ENCODE results near the gene PLEKHJ1.

Gene PLEKHJ1

GRCh38 chr19:2199215-2199614 is 36.9 kb downstream of the PLEKHJ1 start:
- peak; percentile 52 for DNase-seq (ENCODE audit: low spot score)

DNA sequence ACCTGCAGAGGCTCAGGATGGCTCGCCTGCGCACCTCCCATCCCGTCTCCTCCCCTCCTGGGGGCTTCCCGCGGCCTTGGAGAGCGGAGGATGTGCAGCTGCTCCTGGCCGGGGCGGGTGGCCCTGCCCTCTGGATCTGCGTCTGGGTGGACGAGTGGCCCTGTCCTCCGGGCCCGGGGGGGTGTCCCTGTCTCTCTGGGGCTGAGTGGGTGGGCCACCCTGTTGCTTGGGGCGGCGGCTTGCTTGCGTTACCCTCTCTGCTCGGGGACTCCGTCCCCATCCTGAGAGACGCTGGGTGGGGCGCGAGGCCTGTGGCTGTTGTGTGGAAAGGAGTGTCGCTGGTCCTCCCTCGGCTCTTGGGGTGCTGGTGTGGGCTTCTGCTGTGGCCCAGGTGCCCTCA is 37.8 kb downstream of the PLEKHJ1 start:
- DNase-seq (ENCODE audit: low spot score): no peak

DNA sequence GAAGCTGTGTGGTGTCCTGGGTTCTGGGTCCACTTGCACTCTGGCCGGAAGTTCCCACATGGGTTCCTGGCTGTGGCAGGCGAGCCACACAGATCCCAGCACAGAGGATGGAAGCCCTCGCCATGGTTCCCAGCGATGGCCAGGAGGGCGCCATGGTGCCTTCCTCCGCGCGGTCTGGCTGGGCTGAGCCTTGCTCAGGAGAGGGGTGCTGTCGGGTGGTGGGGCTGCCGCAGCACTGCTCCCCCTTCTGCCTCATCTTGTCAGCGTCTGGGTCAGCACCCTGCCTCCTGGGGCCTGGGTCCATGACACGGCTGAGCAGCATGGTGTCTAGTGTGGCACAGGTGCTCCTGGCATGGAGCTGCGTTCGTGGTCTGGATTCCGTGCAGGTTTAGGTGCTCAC is 38.9 kb downstream of the PLEKHJ1 start:
- no peak for DNase-seq (ENCODE audit: low spot score)

DNA sequence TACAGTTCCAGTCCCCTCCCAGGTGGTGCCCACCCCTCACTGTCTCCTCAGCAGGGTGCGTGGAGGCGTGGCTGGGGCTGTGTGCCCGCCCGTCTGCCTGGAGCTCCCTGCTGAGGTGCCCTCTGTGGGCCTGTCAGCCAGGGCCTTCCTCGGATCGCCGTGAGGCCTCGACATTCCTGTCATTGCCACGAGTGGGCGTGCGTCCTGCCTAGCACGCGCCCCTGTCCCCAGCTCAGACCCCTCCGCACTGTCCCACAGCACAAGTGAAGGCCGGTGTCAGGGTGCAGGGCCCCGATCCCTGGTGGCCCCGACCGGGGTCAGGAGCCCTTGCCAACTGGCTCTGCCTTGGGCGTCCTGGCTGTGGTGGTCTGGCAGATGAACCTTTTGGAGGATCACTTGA is 40.2 kb downstream of the PLEKHJ1 start:
- no peak for DNase-seq (ENCODE audit: low spot score)

DNA sequence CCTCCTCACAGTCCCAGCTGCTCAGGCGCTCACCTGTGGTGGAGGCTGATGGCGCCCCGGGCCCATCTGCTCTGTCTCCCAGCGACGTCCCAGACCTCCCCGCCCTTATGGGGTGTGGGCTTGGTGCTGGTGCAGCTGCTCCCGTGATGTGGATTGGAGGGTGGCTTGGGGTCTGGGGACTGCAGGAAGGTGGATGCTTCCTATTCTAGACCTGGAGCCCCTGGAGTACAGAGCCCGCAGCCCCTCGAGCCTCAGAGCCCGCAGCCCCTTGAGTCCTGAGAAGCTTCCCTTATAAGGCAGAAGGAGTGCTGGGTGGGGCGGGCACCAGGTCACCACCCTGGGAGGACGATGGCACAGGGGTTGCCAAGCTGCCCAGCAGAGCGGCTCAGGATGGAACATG is 40.8 kb downstream of the PLEKHJ1 start:
- no peak for DNase-seq (ENCODE audit: low spot score)

DNA sequence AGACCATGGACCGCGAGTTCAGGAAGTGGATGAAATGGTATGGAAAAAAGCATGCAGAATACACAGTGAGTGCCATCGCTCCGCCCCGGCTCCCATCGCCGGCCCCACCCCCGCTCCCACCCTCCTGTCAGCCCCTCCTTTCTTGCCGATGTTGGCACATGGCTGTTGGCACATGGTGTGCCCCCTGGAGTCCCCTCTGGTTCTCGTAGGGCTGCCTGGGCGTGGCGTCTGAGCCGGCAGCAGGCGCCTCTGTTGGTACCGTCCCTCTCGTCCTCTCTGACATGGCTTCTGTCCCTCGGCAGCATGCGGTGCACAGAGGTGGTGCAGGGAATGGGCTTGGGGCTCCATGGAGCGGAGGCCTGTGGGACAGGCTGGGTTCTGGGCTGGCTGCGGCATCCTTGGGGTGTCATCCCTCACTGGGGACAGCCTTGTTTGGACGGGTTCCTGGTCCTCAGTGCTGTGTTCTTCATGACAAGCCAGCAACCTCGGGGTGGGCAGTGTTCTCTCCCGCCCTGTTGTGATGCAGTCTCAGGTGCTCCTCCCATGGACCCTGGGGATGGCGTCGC is 41.5 kb downstream of the PLEKHJ1 start:
- no peak for DNase-seq (ENCODE audit: low spot score)

- no peak for DNase-seq (ENCODE audit: low spot score)
Observed at GRCh38 chr19:2193807-2194206, 42.3 kb downstream of the PLEKHJ1 start.

DNA sequence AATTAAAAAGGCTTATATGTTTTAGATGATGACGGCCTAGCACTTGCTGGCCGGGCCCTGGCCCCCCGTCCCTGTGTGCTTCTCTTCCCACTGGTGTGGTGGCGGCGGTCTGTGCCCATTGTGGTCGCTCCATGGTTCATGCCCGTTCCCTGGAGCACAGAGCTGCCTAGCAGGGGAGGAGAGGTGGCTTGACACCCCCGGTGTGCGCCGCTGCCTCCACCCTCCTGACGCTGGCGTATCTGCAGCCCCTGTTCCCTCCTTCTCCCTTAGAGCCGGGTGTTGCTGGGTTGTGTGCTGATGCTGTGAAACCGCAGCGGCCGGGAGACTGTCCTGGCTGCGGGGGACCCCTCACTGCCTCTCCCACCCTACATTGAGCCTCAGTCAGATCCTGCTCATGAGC is 43.3 kb downstream of the PLEKHJ1 start:
- no peak for DNase-seq (ENCODE audit: low spot score)

DNA sequence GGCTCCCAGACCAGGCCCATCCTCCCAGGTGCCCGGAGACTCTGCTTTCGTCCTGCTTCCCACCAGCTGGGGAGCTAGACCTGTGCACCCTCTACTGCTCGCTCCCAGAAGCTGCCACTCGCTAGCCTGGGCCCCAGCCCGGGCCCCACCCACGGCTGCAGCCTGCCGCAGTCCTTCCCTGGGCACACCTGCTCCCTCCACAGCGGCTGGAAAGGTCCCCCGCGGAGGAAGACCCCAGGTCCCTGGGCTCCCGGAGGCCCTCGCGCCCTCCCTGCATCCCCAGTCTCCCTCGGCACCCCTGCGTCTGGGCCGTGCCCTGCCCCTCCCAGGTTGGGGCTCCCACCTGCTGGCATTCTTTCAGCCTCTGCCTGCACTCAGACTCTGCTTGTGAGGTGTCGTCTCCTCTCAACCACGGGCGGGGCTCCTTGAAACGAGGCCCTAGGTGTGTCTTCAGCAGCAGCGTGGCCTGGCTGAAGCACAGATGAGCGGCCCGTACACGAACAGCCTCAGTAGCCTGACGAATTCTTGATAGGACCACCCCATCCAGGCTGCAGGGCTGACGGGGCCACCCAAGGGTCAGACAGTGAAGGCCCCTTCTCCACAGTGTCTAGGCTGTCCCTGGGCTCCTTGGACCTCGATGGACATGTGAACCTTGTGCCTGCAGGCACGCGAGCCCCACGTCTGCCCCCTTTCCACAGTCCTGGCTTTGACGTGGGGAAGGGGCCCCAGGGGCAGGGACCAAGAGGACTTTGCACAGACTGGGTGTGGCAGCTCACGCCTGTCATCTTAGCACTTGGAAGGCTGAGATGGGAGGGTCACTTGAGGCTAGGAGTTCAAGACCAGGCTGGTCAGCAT is 44.4 kb downstream of the PLEKHJ1 start:
- no peak for DNase-seq (ENCODE audit: low spot score)

GRCh38 chr19:2190848-2191455 is 45.2 kb downstream of the PLEKHJ1 start:
- DNase-seq (ENCODE audit: low spot score): no peak

GRCh38 chr19:2189880-2190279 is 46.2 kb downstream of the PLEKHJ1 start:
- no peak for DNase-seq (ENCODE audit: low spot score)

DNA sequence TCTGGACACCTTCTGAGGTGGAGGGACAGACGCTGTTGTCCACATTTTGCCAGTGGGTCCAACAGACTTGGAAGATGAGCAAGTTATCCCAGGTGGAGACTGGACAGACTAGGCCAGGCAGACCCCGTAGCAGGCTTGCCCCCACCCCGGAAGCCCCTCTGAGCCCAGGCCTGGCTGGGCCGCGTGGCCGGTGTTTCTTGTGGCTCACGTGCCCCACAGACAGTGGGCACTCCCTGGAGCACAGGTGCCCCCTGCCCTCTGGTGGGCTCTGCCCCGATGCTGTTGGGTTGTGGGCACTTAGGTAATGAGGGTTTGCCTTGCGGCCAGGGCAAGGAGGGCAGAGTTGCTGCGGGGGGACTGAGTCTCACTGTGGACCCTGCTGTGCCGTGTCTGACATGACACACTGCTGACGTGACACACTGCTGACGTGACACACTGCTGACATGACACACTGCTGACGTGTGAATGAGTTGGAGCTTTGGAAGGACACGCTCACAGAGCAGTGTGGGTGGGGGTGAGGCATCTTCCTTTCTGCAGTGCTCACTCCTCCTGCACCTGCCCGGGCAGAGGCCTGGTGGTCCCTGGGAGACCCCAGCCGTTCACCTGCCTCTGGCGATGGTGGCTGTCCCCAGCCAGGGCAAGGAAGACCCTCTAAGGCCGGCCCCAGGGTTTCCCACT is 47.3 kb downstream of the PLEKHJ1 start:
- no peak for DNase-seq (ENCODE audit: low spot score)

- no peak for DNase-seq (ENCODE audit: low spot score)
Observed at GRCh38 chr19:2187159-2187558, 49.0 kb downstream of the PLEKHJ1 start.

GRCh38 chr19:2186071-2186846 is 49.9 kb downstream of the PLEKHJ1 start:
- DNase-seq (ENCODE audit: low spot score): no peak

DNA sequence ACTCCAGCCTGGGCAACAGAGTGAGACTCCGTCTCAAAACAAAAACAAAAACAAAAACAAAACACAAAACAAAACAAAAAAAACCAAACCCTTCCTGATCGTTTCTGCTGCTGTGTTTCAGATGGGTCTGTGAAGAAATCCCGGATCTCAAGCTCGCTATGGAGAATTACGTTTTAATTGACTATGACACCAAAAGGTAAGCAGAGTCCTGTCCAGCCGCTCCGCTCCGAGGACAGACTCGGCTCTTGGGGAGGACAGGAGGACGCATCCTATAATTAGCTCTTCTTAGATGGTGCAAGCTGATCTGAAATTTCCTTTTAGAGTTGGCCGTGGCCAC is 50.4 kb downstream of the PLEKHJ1 start:
- DNase-seq (ENCODE audit: low spot score): no peak

DNA sequence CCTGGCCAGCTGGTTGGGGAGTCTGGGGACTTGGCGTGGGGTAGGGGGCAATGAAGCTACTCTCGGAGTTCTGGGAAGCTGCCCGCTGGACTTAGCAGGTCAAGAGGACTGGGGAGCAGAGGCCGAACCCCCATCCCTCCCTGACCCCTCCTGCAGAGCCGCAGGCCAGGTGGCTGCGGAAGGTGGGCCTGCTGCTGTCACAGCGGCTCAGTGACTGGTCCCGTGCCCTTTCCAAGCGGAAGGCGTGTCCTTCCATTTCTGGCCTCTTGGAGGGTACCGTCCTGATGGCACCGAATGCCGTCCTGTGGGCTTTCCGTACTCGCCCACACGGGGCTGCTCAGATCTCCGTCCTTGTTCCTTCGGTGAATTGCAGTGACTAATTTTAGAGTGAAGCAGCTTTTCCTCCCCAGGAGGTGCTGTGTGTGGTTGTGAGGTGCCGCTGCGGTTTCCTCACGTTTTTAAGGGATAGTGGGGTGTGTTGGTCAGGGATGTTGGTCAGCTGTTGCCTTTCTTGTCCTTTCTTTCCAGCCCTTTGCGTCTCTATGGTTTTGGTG is 51.6 kb downstream of the PLEKHJ1 start:
- DNase-seq (ENCODE audit: low spot score): no peak

Small RNA genes within 50 kb of the gene (small RNA-seq; reads per million reads assigned to genes)
- 0 to 0.04 reads per million in 2 experiments for gene MIR1227
